Measurements from ENCODE around the gene AP4S1.

Gene AP4S1

GRCh38 chr14:31128601-31129526 is 103.4 kb downstream of the AP4S1 start:
- in situ Hi-C loops (cut with HindIII; ENCODE audit: low sequenced_read_pairs): no loop called here

GRCh38 chr14:31133133-31133532 is 107.7 kb downstream of the AP4S1 start:
- in situ Hi-C loops (cut with HindIII; ENCODE audit: low sequenced_read_pairs): no loop called here

- in situ Hi-C loops (cut with HindIII; ENCODE audit: low sequenced_read_pairs): no loop called here
Observed at GRCh38 chr14:31137214-31137889, 111.9 kb downstream of the AP4S1 start.

- in situ Hi-C loops (cut with HindIII; ENCODE audit: low sequenced_read_pairs): no loop called here
Observed at GRCh38 chr14:31138301-31138700, 112.9 kb downstream of the AP4S1 start.

GRCh38 chr14:31139301-31139847 is 113.9 kb downstream of the AP4S1 start:
- in situ Hi-C loops (cut with HindIII; ENCODE audit: low sequenced_read_pairs): no loop called here

GRCh38 chr14:31142455-31143087 is 117.1 kb downstream of the AP4S1 start:
- in situ Hi-C loops (cut with HindIII; ENCODE audit: low sequenced_read_pairs): no loop called here
